WTC11 (cell line): ENCODE data around the gene BCL11B. TPM values are rescaled to one million over a fixed set of nuclear protein-coding genes. Genes with fewer than 3 reads are reported as not detected.

Experiments
- ATAC-seq: fragments of 200-7000 bp; cut with Tn5 transposase; 2 replicates; pipeline ENCODE4 v1.10.0; 2021; ENCODE audit warnings: mild to moderate bottlenecking, moderate library complexity
- CTCF ChIA-PET: fragments of 300-600 bp; sonication (Branson Sonifier 250); formaldehyde crosslinking; loops from one replicate; lab custom pipeline; 2021; ENCODE audit warnings: antibody characterized with exemption; lab: Charles Lee
- POLR2A ChIA-PET: fragments of 350-600 bp; sonication (Branson Sonifier 250); formaldehyde crosslinking; loops from one replicate; lab custom pipeline; 2021; ENCODE audit warnings: antibody characterized with exemption; lab: Charles Lee
- DNase-seq: peaks from one replicate; pipeline ENCODE4 v3.0.0; 2021; ENCODE audit warnings: low spot score
- H3K27ac Mint-ChIP-seq: 2 replicates; pipeline ENCODE4 v1.8.0; 2021; ENCODE audit warnings: mixed read lengths
- H3K27me3 Mint-ChIP-seq: 2 replicates; pipeline ENCODE4 v1.8.0; 2021; ENCODE audit warnings: low read depth, mild to moderate bottlenecking, moderate library complexity, mixed read lengths
- H3K36me3 Mint-ChIP-seq: 2 replicates; pipeline ENCODE4 v1.8.0; 2021; ENCODE audit warnings: mixed read lengths
- H3K4me1 Mint-ChIP-seq: 2 replicates; pipeline ENCODE4 v1.8.0; 2022; ENCODE audit warnings: mixed read lengths
- H3K4me3 Mint-ChIP-seq: 2 replicates; pipeline ENCODE4 v1.8.0; 2021; ENCODE audit warnings: mild to moderate bottlenecking, moderate library complexity, mixed read lengths
- H3K9me3 Mint-ChIP-seq: 2 replicates; pipeline ENCODE4 v1.8.0; 2021; ENCODE audit warnings: mixed read lengths
- CBFB ChIP-seq: sonication (generic); formaldehyde crosslinking; IDR thresholded peaks from 2 replicates; pipeline ENCODE4 v1.8.1; 2022; ENCODE audit warnings: mild to moderate bottlenecking, low read depth, missing genetic modification reagents
- ETV6 ChIP-seq: sonication (generic); formaldehyde crosslinking; IDR thresholded peaks from 2 replicates; pipeline ENCODE4 v1.8.1; 2022; ENCODE audit warnings: mild to moderate bottlenecking, missing genetic modification reagents
- FOXJ3 ChIP-seq: sonication (generic); formaldehyde crosslinking; IDR thresholded peaks from 2 replicates; pipeline ENCODE4 v1.9.0; 2021; ENCODE audit warnings: missing genetic modification reagents, mild to moderate bottlenecking, borderline replicate concordance
- IRF2 ChIP-seq: sonication (generic); formaldehyde crosslinking; IDR thresholded peaks from 2 replicates; pipeline ENCODE4 v1.8.0; 2022; ENCODE audit warnings: low read depth, missing genetic modification reagents, borderline replicate concordance
- TEAD1 ChIP-seq: sonication (generic); formaldehyde crosslinking; IDR thresholded peaks from 2 replicates; pipeline ENCODE4 v1.8.0; 2022; ENCODE audit warnings: mild to moderate bottlenecking, missing genetic modification reagents
- TP53 ChIP-seq: sonication (generic); formaldehyde crosslinking; IDR thresholded peaks from 2 replicates; pipeline ENCODE4 v1.8.1; 2023; ENCODE audit warnings: mild to moderate bottlenecking, missing genetic modification reagents
- ZNF121 ChIP-seq: sonication (generic); formaldehyde crosslinking; IDR thresholded peaks from 2 replicates; pipeline ENCODE4 v1.8.0; 2023; ENCODE audit warnings: missing genetic modification reagents
- total RNA-seq: library from RNA; stranded (reverse); gene quantifications from 3 replicates; pipeline ENCODE4 v1.2.3, GENCODE V29; 2021
- TF ChIP-seq, protein P1 (sequence below): sonication (generic); formaldehyde crosslinking; IDR thresholded peaks from 2 replicates; pipeline ENCODE4 v1.8.1; 2023; ENCODE audit warnings: mild to moderate bottlenecking, missing genetic modification reagents, moderate library complexity
- TF ChIP-seq, protein P2 (sequence below): sonication (generic); formaldehyde crosslinking; IDR thresholded peaks from 2 replicates; pipeline ENCODE4 v1.8.0; 2022; ENCODE audit warnings: mild to moderate bottlenecking, missing genetic modification reagents
- TF ChIP-seq, protein P3 (sequence below): sonication (generic); formaldehyde crosslinking; IDR thresholded peaks from 2 replicates; pipeline ENCODE4 v1.8.0; 2022; ENCODE audit warnings: mild to moderate bottlenecking, missing genetic modification reagents
- TF ChIP-seq, protein P4 (sequence below): sonication (generic); formaldehyde crosslinking; IDR thresholded peaks from 2 replicates; pipeline ENCODE4 v1.8.1; 2023; ENCODE audit warnings: mild to moderate bottlenecking, moderate library complexity, missing genetic modification reagents
- TF ChIP-seq, protein P5 (sequence below): sonication (generic); formaldehyde crosslinking; IDR thresholded peaks from 2 replicates; pipeline ENCODE4 v1.8.1; 2023; ENCODE audit warnings: mild to moderate bottlenecking, missing genetic modification reagents, moderate library complexity
- TF ChIP-seq, protein P6 (sequence below): sonication (generic); formaldehyde crosslinking; IDR thresholded peaks from 2 replicates; pipeline ENCODE4 v1.8.1; 2022; ENCODE audit warnings: low read depth, mild to moderate bottlenecking, moderate library complexity, missing genetic modification reagents, borderline replicate concordance
- TF ChIP-seq, protein P7 (sequence below): fragments of 250-450 bp; sonication (Bioruptor Pico); IDR thresholded peaks from 2 replicates; pipeline ENCODE4 v2.1.2; 2022; ENCODE audit warnings: mild to moderate bottlenecking, moderate library complexity

BCL11B gene
- total RNA-seq, 1 experiment from 2014 or later, result 9.1 TPM

DNA sequence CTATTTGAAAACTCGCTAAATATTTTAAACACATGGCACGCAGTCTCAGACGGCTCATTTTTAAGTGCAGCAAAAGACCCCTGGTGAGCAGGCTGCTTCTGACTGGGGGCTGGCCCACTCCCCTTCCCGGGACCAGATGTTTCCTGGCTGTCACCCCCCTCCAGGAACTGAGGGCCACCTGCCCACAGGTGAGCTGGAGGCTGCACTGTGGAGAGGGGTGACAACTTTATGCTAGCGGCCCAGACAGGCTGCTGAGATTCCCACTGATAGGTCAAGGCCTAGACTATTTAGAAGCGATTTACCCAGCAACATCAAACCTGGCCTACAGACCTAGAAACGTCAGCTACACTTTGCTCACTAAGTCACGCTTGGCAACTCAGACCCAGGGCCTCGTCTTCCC is 92.1 kb downstream of the BCL11B start (continued):
- TF ChIP-seq TP53 (CRISPR knock-in tag), result no peak
- no peak for TF ChIP-seq IRF2
- TF ChIP-seq, protein P1, sequence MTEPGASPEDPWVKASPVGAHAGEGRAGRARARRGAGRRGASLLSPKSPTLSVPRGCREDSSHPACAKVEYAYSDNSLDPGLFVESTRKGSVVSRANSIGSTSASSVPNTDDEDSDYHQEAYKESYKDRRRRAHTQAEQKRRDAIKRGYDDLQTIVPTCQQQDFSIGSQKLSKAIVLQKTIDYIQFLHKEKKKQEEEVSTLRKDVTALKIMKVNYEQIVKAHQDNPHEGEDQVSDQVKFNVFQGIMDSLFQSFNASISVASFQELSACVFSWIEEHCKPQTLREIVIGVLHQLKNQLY (CRISPR knock-in tag), result no peak

DNA sequence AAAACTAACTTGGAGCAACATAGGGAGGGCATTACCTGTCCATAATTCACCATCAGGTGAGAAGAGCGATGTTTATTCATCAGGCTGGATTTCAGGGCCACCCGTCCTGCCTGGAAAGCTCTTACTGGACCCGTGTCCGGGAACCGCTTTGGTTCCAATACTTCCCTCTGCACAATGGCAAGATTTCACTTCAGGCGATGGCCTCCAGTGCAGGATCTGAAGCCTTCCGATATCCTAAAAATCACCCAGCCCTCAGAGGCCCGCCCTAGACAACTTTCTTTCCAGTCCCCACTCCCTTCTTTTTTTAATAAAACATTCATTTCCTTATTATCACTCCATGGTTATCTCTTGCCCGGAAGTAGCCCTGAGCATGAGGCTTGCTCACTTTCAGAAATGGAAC is 92.5 kb downstream of the BCL11B start:
- no peak for DNase-seq
- CTCF ChIA-PET, result interaction anchor here (0.6 to 1.7 kb wide), 5 partner anchors 9 to 214 kb away, joined by 3 to 9 read pairs (median 4); no protein-coding TSS in a partner anchor
- Mint-ChIP-seq H3K9me3 (no peaks in the 10 kb centered on the region), H3K4me1 (peaks cover 39% of the 10 kb centered on the region), H3K4me3 (no peak overlapping the region), H3K27me3 (no peaks in the 10 kb centered on the region), H3K36me3 (no peaks in the 10 kb centered on the region), H3K27ac (peak overlapping the region; percentile 81)
- no peak for ATAC-seq
- POLR2A ChIA-PET, result no interaction called here
- TF ChIP-seq, protein P2, sequence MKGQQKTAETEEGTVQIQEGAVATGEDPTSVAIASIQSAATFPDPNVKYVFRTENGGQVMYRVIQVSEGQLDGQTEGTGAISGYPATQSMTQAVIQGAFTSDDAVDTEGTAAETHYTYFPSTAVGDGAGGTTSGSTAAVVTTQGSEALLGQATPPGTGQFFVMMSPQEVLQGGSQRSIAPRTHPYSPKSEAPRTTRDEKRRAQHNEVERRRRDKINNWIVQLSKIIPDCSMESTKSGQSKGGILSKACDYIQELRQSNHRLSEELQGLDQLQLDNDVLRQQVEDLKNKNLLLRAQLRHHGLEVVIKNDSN (CRISPR knock-in tag), result no peak
- TF ChIP-seq TEAD1 (CRISPR knock-in tag) (no peak), CBFB (CRISPR knock-in tag) (no peak), ETV6 (CRISPR knock-in tag) (no peak), ZNF121 (no peak), FOXJ3 (CRISPR knock-in tag) (no peak)
- TF ChIP-seq, protein P3, sequence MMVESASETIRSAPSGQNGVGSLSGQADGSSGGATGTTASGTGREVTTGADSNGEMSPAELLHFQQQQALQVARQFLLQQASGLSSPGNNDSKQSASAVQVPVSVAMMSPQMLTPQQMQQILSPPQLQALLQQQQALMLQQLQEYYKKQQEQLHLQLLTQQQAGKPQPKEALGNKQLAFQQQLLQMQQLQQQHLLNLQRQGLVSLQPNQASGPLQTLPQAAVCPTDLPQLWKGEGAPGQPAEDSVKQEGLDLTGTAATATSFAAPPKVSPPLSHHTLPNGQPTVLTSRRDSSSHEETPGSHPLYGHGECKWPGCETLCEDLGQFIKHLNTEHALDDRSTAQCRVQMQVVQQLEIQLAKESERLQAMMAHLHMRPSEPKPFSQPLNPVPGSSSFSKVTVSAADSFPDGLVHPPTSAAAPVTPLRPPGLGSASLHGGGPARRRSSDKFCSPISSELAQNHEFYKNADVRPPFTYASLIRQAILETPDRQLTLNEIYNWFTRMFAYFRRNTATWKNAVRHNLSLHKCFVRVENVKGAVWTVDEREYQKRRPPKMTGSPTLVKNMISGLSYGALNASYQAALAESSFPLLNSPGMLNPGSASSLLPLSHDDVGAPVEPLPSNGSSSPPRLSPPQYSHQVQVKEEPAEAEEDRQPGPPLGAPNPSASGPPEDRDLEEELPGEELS (CRISPR knock-in tag), result no peak
- TF ChIP-seq, protein P4, sequence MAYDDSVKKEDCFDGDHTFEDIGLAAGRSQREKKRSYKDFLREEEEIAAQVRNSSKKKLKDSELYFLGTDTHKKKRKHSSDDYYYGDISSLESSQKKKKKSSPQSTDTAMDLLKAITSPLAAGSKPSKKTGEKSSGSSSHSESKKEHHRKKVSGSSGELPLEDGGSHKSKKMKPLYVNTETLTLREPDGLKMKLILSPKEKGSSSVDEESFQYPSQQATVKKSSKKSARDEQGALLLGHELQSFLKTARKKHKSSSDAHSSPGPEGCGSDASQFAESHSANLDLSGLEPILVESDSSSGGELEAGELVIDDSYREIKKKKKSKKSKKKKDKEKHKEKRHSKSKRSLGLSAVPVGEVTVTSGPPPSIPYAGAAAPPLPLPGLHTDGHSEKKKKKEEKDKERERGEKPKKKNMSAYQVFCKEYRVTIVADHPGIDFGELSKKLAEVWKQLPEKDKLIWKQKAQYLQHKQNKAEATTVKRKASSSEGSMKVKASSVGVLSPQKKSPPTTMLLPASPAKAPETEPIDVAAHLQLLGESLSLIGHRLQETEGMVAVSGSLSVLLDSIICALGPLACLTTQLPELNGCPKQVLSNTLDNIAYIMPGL (CRISPR knock-in tag), result no peak
- TF ChIP-seq, protein P5, sequence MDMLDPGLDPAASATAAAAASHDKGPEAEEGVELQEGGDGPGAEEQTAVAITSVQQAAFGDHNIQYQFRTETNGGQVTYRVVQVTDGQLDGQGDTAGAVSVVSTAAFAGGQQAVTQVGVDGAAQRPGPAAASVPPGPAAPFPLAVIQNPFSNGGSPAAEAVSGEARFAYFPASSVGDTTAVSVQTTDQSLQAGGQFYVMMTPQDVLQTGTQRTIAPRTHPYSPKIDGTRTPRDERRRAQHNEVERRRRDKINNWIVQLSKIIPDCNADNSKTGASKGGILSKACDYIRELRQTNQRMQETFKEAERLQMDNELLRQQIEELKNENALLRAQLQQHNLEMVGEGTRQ (CRISPR knock-in tag), result no peak
- TF ChIP-seq, protein P6, sequence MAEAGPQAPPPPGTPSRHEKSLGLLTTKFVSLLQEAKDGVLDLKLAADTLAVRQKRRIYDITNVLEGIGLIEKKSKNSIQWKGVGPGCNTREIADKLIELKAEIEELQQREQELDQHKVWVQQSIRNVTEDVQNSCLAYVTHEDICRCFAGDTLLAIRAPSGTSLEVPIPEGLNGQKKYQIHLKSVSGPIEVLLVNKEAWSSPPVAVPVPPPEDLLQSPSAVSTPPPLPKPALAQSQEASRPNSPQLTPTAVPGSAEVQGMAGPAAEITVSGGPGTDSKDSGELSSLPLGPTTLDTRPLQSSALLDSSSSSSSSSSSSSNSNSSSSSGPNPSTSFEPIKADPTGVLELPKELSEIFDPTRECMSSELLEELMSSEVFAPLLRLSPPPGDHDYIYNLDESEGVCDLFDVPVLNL, result no peak
- TF ChIP-seq, protein P7, sequence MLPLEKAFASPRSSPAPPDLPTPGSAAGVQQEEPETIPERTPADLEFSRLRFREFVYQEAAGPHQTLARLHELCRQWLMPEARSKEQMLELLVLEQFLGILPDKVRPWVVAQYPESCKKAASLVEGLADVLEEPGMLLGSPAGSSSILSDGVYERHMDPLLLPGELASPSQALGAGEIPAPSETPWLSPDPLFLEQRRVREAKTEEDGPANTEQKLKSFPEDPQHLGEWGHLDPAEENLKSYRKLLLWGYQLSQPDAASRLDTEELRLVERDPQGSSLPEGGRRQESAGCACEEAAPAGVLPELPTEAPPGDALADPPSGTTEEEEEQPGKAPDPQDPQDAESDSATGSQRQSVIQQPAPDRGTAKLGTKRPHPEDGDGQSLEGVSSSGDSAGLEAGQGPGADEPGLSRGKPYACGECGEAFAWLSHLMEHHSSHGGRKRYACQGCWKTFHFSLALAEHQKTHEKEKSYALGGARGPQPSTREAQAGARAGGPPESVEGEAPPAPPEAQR (CRISPR knock-in tag), result no peak
